H1 (cell line): ENCODE results near the gene SCN2B. TPM values are rescaled to one million over a fixed set of nuclear protein-coding genes. Genes with fewer than 3 reads are reported as not detected.
A peak's percentile ranks its signal among the peaks of the same experiment; 100 is the strongest.

Experiments used
- EGR1 ChIP-seq: IDR thresholded peaks from 2 replicates; pipeline ENCODE4 v1.6.1; 2011; ENCODE audit warnings: low read depth, low read length, borderline replicate concordance
- GABPA ChIP-seq: IDR thresholded peaks from 2 replicates; pipeline ENCODE4 v1.6.1; 2011; ENCODE audit warnings: mild to moderate bottlenecking, low read length, moderate library complexity, borderline replicate concordance; ENCODE audit not compliant: insufficient read depth
- KDM5A ChIP-seq: fragments of 200-600 bp; IDR thresholded peaks from 2 replicates; pipeline ENCODE4 v1.7.1; 2012; ENCODE audit warnings: mild to moderate bottlenecking, low read length, inconsistent platforms, mixed read lengths
- NANOG ChIP-seq: IDR thresholded peaks from 2 replicates; pipeline ENCODE4 v1.6.1; 2011; ENCODE audit warnings: low read length, low read depth, mild to moderate bottlenecking, inconsistent platforms; ENCODE audit not compliant: insufficient read depth, poor library complexity, severe bottlenecking
- NRF1 ChIP-seq: IDR thresholded peaks from 2 replicates; pipeline ENCODE4 v1.6.1; 2011; ENCODE audit warnings: mild to moderate bottlenecking, low read depth, low read length, improper control_type of control experiment
- SAP30 ChIP-seq: fragments of 300-600 bp; sonication (generic); IDR thresholded peaks from 2 replicates; pipeline ENCODE4 v1.7.1; 2012; ENCODE audit warnings: low read length, moderate library complexity, mild to moderate bottlenecking, inconsistent platforms; ENCODE audit not compliant: insufficient read depth, insufficient replicate concordance
- SP2 ChIP-seq: IDR thresholded peaks from 2 replicates; pipeline ENCODE4 v1.6.1; 2012; ENCODE audit warnings: mild to moderate bottlenecking, low read length, inconsistent platforms
- SUZ12 ChIP-seq: fragments of 200-600 bp; sonication (generic); IDR thresholded peaks from 2 replicates; pipeline ENCODE4 v1.6.1; 2012; ENCODE audit warnings: mild to moderate bottlenecking, inconsistent platforms, low read length, moderate library complexity, mixed read lengths
- TAF1 ChIP-seq: IDR thresholded peaks from 2 replicates; pipeline ENCODE4 v1.6.1; 2011; ENCODE audit warnings: mild to moderate bottlenecking, low read depth, low read length
- polyA plus RNA-seq, 7 experiments: library from polyadenylated mRNA; depleted of rRNA in 3 of 7; stranded (reverse) in 5 of 7; unstranded in 2 of 7; fragments of >200 nt in 5 of 7; fragments of 200-250 nt in 2 of 7; gene quantifications; 1 replicate in 5 of 7; 2 replicates in 1 of 7; 4 replicates in 1 of 7; pipeline versions ENCODE4 v1.2.1 to v1.2.3, GENCODE V29; 2011 to 2013; ENCODE audit warnings: missing spikeins in 2 of 7, mixed read lengths in 2 of 7
- total RNA-seq: library from RNA; stranded (reverse); fragmentation: NEBNext Ultra II Directional; extraction: Animal tissue kit (Norgen Biotek cat#: 25700); gene quantifications from 2 replicates; pipeline ENCODE4 v1.2.1, GENCODE V29; 2021
- TF ChIP-seq, protein P1 (sequence below): IDR thresholded peaks from 2 replicates; pipeline ENCODE4 v1.6.1; 2011; ENCODE audit warnings: low read length, improper control_type of control experiment
- TF ChIP-seq, protein P2 (sequence below), 3 experiments: IDR thresholded peaks; 1 replicate in 2 of 3; 2 replicates in 1 of 3; pipeline versions ENCODE4 v1.5.1 to v1.6.1; 2011; ENCODE audit warnings: low read length in 3 of 3, mild to moderate bottlenecking in 3 of 3, inconsistent platforms in 2 of 3, low read depth in 1 of 3, moderate library complexity in 1 of 3; ENCODE audit not compliant: insufficient read depth in 1 of 3; ENCODE audit errors: control extremely low read depth in 1 of 3

The SCN2B gene
- total and polyA plus RNA-seq, 2 of the 8 experiments (the other 6 are each of a cell fraction or from before 2014, with no cell fraction given) = 0.14 to 0.24 TPM

DNA sequence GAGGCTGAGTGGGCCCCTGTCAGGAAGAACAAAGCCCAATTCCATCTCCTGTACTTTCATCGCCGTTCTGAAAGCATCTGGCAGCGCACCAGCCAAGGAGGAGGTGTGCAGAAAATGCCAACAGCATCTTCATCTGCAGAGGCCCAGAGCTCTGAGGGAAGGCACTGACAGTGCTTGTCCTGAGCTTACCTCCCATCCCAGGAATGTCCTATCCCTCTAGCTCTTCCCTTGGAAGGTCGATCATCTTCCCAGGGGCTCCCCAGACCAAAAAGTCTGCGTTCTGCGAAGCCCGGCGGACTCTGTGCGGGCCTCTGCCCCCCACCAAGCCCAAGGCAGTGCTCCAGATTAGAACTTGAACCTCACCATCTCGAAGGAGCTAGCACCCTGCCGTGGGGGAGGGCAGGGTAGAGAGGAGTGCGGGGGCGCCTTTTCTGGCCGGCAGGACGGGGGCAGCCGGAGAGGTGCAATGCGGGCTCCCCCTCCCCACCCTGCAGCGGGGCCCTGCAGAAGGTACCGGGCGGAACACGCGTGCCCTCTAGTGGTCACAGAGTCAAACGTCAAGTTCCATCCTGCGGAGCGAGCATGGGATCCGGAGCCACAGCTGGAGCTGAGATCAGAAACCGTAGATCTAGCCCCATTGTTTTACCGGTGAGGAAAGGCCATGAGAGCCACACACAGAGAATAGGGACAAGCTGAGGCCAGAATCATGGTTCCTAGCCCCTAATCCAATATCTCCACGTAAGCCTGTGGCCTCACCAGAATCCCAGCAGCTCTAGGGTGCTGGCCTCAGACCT is 5.0 kb downstream of the SCN2B start (continued):
- peak; percentile 20; the same call in 1 of the 2 replicates for TF ChIP-seq GABPA
- TF ChIP-seq EGR1 = peak; percentile 85; the same call in 1 of the 2 replicates
- no peak for TF ChIP-seq KDM5A
- no peak for TF ChIP-seq SAP30
- peak; percentile 73 for TF ChIP-seq SUZ12
- TF ChIP-seq SP2 = no peak
- TF ChIP-seq, protein P1, sequence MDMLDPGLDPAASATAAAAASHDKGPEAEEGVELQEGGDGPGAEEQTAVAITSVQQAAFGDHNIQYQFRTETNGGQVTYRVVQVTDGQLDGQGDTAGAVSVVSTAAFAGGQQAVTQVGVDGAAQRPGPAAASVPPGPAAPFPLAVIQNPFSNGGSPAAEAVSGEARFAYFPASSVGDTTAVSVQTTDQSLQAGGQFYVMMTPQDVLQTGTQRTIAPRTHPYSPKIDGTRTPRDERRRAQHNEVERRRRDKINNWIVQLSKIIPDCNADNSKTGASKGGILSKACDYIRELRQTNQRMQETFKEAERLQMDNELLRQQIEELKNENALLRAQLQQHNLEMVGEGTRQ = no peak
- no peak for TF ChIP-seq TAF1
- TF ChIP-seq, protein P2, sequence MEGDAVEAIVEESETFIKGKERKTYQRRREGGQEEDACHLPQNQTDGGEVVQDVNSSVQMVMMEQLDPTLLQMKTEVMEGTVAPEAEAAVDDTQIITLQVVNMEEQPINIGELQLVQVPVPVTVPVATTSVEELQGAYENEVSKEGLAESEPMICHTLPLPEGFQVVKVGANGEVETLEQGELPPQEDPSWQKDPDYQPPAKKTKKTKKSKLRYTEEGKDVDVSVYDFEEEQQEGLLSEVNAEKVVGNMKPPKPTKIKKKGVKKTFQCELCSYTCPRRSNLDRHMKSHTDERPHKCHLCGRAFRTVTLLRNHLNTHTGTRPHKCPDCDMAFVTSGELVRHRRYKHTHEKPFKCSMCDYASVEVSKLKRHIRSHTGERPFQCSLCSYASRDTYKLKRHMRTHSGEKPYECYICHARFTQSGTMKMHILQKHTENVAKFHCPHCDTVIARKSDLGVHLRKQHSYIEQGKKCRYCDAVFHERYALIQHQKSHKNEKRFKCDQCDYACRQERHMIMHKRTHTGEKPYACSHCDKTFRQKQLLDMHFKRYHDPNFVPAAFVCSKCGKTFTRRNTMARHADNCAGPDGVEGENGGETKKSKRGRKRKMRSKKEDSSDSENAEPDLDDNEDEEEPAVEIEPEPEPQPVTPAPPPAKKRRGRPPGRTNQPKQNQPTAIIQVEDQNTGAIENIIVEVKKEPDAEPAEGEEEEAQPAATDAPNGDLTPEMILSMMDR (IDR thresholded peaks at IDR 0.05; ENCODE audit: control extremely low read depth in 1 of 3, insufficient read depth in 1 of 3, low read depth in 1 of 3, low read length in 3 of 3) = peak; percentile 90 to 94 (median 90)
- TF ChIP-seq NRF1 = no peak
- TF ChIP-seq NANOG = no peak
